NCI-H345 treated with DMSO at 0.1 percent for 48 hours (cell line): ENCODE measurements around the gene COPE.
"Not testable (repeated sequence)": the region's sequence is repeated elsewhere in the genome, so short reads cannot be mapped to it uniquely, and the experiment has no call there.

Experiments used
- DNase-seq: peaks from one replicate; lab custom pipeline; 2025; ENCODE audit not compliant: unreplicated experiment; lab: John Stamatoyannopoulos, UW

The COPE gene

GRCh38 chr19:18940769-18941627 is 21.8 kb upstream of the COPE start, which contains the start of gene HOMER3:
Gene HOMER3, minus strand, starts transcription at chr19:18941217. Its CDS starts 2,235 bp downstream, at chr19:18938982.
- no peak for DNase-seq

GRCh38 chr19:18939922-18940768 is 21.0 kb upstream of the COPE start:
- DNase-seq = no peak

DNA sequence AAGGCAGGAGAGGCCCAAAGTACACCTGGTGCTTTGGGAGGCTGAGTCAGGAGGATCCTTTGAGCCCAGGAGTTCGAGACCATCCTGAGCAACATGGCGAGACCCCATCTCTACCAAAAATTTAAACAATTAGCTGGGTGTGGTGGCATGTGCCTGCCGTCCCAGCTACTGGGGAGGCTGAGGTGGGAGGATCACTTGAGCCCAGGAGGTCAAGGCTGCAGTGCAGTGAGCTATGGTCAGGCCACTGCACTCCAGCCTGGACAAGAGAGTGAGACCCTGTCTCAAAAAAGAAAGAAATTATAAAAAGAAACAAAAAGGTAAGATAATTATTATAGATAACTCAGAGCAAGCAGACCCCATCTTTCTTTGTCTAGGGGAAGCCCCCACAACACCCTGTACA is 20.0 kb upstream of the COPE start:
- no peak for DNase-seq

DNA sequence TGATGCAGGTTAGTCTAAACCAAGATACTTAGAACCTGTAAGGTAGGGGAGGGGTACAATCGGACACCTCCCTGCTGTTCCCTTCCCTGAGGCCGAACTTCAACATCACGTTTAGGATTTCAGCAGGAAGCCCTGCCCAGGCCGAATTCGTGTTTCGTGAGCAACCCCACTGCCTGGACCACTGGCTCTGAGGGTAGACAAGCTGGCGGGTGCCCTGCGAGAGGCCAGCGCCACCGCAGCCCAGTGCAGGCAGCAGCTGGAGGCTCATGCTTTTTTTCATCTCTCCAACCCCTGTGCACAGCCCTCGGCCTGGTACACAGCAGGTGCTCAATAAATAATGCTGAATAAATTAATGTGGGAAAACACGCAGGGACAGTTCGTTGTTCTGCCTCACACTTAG is 14.1 kb upstream of the COPE start:
- DNase-seq = no peak

- DNase-seq = no peak
These were observed 13.1 kb upstream of the COPE start for GRCh38 chr19:18932216-18932841.

GRCh38 chr19:18931316-18932162 is 12.4 kb upstream of the COPE start:
- no peak for DNase-seq

DNA sequence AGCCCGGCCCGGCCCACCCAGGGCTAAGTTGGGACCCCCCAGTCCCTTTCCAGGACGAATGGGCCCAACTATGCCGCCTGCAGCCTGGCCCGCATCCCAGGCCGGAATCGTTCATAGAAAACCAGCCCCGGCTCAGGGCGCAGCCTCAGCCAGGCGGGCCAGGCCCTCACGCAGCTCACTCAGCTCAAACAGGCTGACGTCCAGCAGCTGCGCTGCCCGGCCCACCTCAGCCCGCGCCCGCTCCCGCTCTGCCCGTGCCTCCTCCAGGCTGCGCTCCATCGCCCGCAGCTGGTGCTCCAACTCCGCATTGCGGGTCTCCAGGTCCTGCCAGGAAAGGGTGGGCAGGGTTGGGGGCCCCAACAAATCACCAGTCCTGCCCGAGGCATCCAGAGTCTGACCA is 10.1 kb upstream of the COPE start:
- DNase-seq = no peak

DNA sequence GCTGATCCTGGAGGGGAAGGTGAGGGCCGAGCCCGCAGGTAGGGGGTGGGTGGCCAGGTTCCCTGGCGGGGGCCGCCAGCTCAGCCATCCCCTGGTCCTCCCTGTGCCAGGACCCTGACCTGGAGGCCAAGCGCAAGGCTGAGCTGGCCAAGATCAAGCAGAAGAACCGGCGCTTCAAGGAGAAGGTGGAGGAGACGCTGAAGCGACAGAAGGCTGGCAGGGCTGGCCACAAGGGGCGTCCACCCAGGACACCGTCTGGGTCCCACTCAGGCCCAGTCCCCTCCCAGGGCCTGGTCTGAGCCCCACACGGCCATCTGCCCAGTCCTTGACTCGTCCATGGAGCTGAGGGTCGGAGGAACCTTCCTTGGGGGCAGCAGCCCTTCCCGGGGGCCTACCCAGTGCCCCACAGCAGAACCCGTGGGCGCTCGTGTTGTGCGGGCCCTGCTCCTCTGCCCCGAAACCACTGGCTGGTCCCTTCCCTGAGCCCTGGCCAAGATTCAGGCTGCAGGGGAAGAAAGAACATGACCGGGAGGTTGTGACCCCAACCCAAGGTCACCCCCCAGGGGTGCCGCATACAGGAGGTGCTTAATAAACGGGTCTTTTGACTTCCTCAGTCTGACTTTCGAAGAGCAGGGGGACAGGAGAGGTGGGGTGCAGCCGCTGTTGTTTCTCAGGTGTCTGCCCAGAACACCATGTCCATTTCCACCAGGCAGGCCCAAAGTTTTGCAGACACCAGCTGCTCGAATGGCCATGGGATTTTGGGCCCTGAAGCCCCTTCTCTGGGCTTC is 9.0 kb upstream of the COPE start:
- DNase-seq = no peak

DNA sequence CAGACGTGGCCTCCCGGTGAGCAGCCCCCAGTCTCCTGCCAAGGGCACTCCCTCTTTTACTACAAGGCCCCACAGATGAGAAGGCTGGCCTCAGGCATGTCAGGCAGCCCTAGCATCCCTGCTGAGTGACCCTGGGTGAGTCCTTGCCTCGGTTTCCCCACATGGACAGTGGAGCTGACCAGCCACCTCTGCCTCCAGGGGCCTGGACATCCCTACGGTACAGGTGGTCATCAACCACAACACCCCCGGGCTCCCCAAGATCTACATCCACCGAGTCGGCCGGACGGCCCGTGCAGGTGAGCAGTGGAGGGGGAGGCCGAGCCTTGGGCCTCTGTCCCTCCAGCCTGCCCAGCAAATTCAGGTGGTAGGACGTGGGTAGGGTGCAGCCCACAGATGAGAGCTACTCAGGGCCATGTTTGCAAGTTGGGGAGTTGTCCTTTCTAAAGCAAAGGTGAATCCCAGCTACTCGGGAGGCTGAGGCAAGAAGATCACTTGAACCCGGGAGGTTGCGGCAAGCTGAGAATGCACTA is 5.6 kb upstream of the COPE start:
- no peak for DNase-seq

DNA sequence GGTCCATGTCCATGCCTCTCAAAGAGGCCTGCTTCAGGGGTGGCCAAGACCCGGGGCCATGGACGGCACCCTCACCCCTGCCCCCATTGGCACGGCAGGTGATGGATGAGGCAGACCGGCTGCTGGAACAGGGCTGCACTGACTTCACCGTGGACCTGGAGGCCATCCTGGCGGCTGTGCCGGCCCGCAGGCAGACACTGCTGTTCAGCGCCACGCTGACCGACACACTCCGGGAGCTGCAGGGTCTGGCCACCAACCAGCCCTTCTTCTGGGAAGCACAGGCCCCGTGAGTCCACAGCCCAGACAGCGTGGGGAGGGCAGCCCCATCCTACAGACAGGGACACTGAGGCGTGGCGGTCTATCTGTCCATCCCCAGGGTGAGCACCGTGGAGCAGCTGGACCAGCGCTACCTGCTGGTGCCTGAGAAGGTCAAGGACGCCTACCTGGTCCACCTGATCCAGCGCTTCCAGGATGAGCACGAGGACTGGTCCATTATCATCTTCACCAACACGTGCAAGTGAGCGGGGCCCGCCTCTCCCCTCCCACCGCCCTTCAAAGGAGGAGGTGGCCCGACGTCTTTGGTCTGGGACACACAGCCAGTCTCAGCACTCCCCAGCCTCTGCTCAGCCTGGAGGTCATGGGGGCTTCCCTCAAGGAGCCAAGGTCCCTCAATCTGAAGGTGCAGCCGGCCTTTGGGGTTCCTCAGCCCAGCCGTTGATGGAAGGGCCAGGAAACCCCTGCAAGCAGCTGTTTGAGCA is 3.2 kb upstream of the COPE start:
- DNase-seq = no peak

DNA sequence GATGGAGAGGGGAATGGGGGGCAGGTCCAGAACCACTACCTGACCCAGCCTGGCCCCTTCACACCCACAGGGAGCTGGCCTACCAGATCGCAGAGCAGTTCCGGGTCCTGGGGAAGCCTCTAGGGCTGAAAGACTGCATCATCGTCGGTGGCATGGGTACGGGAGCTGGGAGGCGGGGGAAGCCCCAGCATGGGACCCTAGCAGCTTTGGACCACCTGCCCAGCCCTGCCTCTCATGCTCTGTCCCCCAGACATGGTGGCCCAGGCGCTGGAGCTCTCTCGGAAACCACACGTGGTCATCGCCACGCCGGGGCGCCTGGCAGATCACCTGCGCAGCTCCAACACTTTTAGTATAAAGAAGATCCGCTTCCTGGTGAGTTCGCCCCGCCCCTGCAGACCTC is 2.4 kb upstream of the COPE start:
- no peak for DNase-seq

DNA sequence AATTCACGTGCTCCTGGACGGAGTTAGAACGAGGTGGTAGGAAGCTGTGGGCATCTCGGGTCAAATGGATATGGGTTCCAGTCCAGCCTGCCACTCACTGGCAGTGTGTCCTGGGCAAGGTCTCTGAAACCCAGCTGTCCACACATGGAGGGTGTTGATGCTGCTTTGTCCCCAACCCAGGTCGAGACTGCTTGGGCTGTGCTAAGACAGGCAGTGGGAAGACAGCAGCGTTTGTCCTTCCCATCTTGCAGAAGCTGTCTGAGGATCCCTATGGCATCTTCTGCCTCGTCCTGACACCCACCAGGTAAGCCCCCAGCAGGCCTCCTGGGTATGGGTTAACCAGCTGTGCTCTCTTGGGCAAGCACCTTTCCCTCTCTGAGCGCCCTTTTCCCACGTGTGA is 1.2 kb upstream of the COPE start:
- no peak for DNase-seq

GRCh38 chr19:18919900-18920214 is 670 bp upstream of the COPE start:
- DNase-seq = no peak

DNA sequence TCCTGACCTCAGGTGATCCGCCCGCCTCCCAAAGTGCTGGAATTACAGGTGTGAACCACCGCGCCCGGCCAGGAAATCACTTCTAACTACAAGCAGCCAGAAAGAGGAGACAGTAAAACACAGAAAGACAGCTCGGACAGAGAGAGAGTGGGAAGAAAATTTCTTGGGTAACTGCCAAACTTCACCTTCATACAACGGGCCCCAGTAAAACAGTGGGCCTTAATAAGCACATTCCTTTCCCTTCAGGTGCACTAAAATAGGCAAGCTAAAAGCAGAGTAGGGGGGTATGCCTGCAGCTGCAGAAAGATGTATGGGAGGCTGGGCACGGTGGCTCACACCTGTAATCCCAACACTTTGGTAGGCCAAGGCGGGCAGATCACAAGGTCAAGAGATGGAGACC is 1.6 kb downstream of the COPE start:
- DNase-seq = not testable (repeated sequence)

DNA sequence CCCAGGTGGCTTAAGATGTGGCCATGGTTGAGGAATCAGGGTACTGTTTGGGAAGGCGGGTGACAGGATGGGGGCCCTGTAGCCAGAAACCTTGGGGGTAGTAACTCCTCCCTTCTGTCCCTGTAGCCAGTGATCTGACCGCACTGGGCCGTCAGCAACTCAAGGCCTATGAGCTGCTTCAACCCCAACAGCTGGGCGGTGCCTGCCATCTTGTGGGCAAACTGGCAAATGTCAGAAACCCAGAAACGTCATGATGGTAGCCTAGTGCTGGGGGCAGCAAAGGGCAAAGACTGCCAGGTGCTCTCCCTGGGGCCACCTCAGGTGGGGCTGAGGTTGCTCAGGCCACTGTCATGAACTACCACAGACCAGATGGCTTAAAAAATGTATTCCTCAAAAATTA is 3.5 kb downstream of the COPE start:
- DNase-seq = no peak

- DNase-seq = no peak
These were observed 5.7 kb downstream of the COPE start for GRCh38 chr19:18913466-18913865.

- DNase-seq = no peak
These were observed 6.3 kb downstream of the COPE start for GRCh38 chr19:18912933-18913332.

GRCh38 chr19:18910801-18911436 is 8.3 kb downstream of the COPE start:
- DNase-seq = no peak

DNA sequence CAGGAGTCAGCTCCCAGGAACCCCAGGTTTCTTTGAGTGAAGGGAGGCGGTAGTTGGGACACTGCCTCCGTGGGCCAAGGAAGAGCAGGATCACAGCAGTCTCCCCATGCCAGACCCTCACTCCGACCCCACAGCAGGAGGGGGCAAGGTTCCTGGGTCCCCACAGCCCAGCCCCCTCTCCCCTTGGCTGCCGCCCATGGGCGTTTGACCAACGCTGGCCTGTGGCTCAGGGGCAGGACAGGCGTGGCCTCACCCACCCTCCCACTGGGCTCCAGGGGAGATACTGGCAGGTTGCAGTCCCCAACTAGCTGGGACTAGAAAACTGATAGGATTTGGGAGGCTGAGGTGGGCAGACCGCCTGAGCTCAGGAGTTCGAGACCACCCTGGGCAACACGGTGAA is 9.2 kb downstream of the COPE start:
- DNase-seq = no peak
